Breast epithelium (tissue), 3 donors: ENCODE measurements around the gene NIBAN1.

Experiments
- POLR2A ChIP-seq: fragments of 450-650 bp; IDR thresholded peaks from one replicate; pipeline ENCODE4 v1.6.1; 2016; ENCODE audit warnings: antibody characterized with exemption, mild to moderate bottlenecking, moderate library complexity
- TF ChIP-seq, protein P1 (sequence below), 3 donors: fragments of 450-650 bp; IDR thresholded peaks; one replicate each; pipeline ENCODE4 v1.5.1; 2016 to 2017; ENCODE audit warnings: antibody characterized with exemption in 3 of 3, mild to moderate bottlenecking in 3 of 3, moderate library complexity in 3 of 3

- TF ChIP-seq, protein P1, sequence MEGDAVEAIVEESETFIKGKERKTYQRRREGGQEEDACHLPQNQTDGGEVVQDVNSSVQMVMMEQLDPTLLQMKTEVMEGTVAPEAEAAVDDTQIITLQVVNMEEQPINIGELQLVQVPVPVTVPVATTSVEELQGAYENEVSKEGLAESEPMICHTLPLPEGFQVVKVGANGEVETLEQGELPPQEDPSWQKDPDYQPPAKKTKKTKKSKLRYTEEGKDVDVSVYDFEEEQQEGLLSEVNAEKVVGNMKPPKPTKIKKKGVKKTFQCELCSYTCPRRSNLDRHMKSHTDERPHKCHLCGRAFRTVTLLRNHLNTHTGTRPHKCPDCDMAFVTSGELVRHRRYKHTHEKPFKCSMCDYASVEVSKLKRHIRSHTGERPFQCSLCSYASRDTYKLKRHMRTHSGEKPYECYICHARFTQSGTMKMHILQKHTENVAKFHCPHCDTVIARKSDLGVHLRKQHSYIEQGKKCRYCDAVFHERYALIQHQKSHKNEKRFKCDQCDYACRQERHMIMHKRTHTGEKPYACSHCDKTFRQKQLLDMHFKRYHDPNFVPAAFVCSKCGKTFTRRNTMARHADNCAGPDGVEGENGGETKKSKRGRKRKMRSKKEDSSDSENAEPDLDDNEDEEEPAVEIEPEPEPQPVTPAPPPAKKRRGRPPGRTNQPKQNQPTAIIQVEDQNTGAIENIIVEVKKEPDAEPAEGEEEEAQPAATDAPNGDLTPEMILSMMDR (IDR thresholded peaks at IDR 0.05), result no peak
- no peak for TF ChIP-seq POLR2A
These were observed 14.7 kb downstream of the NIBAN1 start for GRCh38 chr1:184959626-184960025.
